ENCODE results near the gene PIBF1. TPM values are rescaled to one million over a fixed set of nuclear protein-coding genes. Genes with fewer than 3 reads are reported as not detected.
"Not testable (repeated sequence)": the region's sequence is repeated elsewhere in the genome, so short reads cannot be mapped to it uniquely, and the experiment has no call there.

Gene PIBF1
- total RNA-seq, 1 experiment from 2014 or later = 12.3 TPM

- peak; percentile 27 for DNase-seq (ENCODE audit: low read depth)
Measured at GRCh38 chr13:72820156-72820897, 38.4 kb downstream of the PIBF1 start.

GRCh38 chr13:72820898-72821279 is 39.0 kb downstream of the PIBF1 start:
- DNase-seq (ENCODE audit: low read depth) = no peak

GRCh38 chr13:72823081-72823480 is 41.1 kb downstream of the PIBF1 start:
- no peak for DNase-seq (ENCODE audit: low read depth)

- no peak for DNase-seq (ENCODE audit: low read depth)
Measured at GRCh38 chr13:72823724-72824123, 41.8 kb downstream of the PIBF1 start.

GRCh38 chr13:72834601-72835000 is 52.7 kb downstream of the PIBF1 start:
- DNase-seq (ENCODE audit: low read depth) = no peak

GRCh38 chr13:72839831-72840426 is 58.0 kb downstream of the PIBF1 start:
- peak; percentile 9 for DNase-seq (ENCODE audit: low read depth)

- DNase-seq (ENCODE audit: low read depth) = no peak
Measured at GRCh38 chr13:72842991-72843390, 61.1 kb downstream of the PIBF1 start.

- DNase-seq (ENCODE audit: low read depth) = not testable (repeated sequence)
Measured at GRCh38 chr13:72845148-72845547, 63.2 kb downstream of the PIBF1 start.

- DNase-seq (ENCODE audit: low read depth) = no peak
Measured at GRCh38 chr13:72849571-72849970, 67.6 kb downstream of the PIBF1 start.

GRCh38 chr13:72850959-72851677 is 69.2 kb downstream of the PIBF1 start:
- DNase-seq (ENCODE audit: low read depth) = no peak

- DNase-seq (ENCODE audit: low read depth) = no peak
Measured at GRCh38 chr13:72851678-72852014, 69.7 kb downstream of the PIBF1 start.

GRCh38 chr13:72852207-72852606 is 70.3 kb downstream of the PIBF1 start:
- DNase-seq (ENCODE audit: low read depth) = no peak

- DNase-seq (ENCODE audit: low read depth) = no peak
Measured at GRCh38 chr13:72853000-72853399, 71.1 kb downstream of the PIBF1 start.

GRCh38 chr13:72864142-72865011 is 82.4 kb downstream of the PIBF1 start:
- DNase-seq (ENCODE audit: low read depth) = no peak

- DNase-seq (ENCODE audit: low read depth) = no peak
Measured at GRCh38 chr13:72868229-72868628, 86.3 kb downstream of the PIBF1 start.

- DNase-seq (ENCODE audit: low read depth) = no peak
Measured at GRCh38 chr13:72875233-72875632, 93.3 kb downstream of the PIBF1 start.

GRCh38 chr13:72884101-72884500 is 102.2 kb downstream of the PIBF1 start:
- DNase-seq (ENCODE audit: low read depth) = no peak

- no peak for DNase-seq (ENCODE audit: low read depth)
Measured at GRCh38 chr13:72886272-72887067, 104.5 kb downstream of the PIBF1 start.

GRCh38 chr13:72889495-72889894 is 107.6 kb downstream of the PIBF1 start:
- no peak for DNase-seq (ENCODE audit: low read depth)

- DNase-seq (ENCODE audit: low read depth) = no peak
Measured at GRCh38 chr13:72890546-72890945, 108.6 kb downstream of the PIBF1 start.

- no peak for DNase-seq (ENCODE audit: low read depth)
Measured at GRCh38 chr13:72891423-72891822, 109.5 kb downstream of the PIBF1 start.

All from Daoy (cell line).